SHP77 treated with DMSO at 0.1 percent for 48 hours (cell line): ENCODE measurements around the gene ZNF70.

Experiments used
- DNase-seq: peaks from one replicate; lab custom pipeline; 2025; lab: John Stamatoyannopoulos, UW

Gene ZNF70

DNA sequence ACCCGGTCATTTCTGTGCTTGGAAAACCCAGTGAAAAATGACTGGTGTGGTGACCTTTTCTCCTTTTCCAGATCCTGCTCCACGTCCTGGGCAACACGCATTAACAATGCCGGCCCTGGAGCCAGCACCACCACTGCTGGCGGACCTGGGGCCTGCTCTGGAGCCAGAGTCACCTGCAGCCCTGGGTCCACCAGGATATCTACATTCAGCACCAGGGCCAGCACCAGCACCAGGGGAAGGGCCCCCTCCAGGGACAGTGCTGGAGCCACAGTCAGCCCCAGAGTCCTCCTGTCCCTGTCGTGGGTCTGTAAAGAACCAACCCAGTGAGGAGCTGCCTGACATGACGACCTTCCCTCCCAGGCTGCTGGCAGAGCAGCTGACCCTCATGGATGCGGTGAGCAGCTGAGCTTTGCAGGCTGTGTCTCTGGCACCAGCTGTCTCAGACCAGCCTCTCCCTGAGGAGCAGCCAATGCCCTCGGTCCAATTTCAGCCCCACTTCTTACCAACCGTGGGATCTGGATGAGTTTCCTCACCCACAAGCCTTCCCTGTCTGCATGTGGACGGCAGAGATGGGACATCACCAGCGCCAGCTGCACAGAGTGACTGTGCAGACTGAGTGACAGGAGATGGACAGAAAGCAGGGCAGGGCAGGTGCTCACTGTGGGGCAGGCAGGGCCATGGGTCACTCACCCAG is 58.2 kb downstream of the ZNF70 start:
- no peak for DNase-seq

DNA sequence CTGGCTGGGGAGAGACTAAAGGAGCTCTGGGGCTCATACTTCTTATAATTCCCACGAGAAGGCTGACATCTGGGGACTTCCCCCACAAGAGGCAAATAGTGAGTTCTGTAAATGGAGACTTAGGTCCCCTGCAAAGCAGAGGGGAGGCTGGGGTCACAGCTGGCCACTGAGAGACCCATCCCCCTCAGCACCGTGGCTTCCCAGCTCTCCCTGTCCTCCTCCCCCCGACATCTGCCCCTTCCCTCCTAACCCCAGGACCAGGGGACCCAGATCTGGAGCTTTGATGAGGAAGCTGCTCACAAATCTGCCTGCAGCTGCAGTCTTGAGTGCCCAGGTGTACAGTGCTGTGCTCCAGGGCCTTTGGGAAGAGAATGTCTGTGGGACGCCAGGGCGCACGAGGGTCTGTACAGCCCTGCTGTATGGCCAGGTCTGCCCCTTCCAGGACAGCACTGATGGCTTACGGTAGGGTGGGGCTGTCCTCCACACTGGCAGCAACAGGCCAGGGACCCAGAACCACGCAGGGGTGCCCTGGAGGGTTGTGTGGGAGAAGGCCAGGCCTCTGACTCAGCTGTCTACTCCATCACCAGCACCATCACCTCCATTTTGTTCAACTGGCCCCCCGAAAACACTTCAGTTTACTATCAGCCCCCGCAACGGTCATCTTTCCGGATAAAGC is 59.0 kb downstream of the ZNF70 start:
- no peak for DNase-seq

DNA sequence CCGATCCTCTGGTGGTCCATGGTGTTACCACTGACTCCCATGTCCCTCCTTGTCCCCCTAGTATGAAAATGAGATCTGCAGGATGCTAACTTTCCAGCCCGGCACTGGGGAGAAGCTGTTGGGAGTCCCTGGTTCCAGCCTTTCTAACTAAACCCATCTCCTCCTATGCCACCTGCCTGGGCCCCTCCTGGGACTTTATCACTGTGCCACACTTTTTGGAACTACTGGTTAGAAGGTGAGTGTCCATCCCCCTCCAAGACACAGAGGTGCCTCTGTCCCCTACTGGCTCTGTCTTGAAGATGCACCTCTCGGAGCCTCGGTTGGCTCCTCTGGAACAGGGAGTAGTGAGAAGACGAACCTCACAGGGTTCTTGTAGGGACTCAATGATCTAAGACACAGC is 60.2 kb downstream of the ZNF70 start, which contains the start of gene RGL4:
Gene RGL4, plus strand, starts transcription at position 301 of the 400 bp plus-strand sequence. CDS start 1,018 bp downstream, outside the sequence.
- no peak for DNase-seq

DNA sequence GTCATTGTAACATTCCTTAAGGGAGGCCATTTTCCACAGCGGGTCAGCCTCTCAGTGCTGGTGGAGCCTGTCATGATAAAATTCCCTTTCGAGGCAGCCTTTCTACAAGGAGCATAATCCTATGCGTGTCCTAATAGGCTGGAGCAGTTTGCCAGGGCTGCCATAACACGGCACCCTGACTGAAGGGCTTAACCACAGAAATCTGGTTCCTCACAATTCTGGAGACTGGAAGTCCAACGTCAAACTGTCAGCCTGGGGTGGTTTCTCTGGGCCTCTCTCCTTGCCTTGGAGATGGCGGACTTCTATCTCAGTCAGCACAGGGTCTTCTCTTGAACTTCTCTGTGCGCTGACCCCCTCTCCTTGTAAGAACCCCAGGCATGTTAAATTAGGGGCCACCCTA is 61.5 kb downstream of the ZNF70 start:
- no peak for DNase-seq
